Endothelial cell of umbilical vein (primary cell): Measurements from ENCODE around the gene DLGAP1. TPM values are rescaled to one million over a fixed set of nuclear protein-coding genes. Genes with fewer than 3 reads are reported as not detected.

ENCODE experiments used
- BruUV-seq: library from RNA; stranded (reverse); fragments of 400-500 nt; replicated peaks from 2 replicates; lab custom pipeline; 2021; lab: Mats Ljungman, UMichigan
- CTCF ChIA-PET: fragments of 300-600, 350-600 bp; sonication (Branson Sonifier 250); formaldehyde crosslinking; loops from one replicate; lab custom pipeline; 2021; ENCODE audit warnings: antibody characterized with exemption, inconsistent platforms; lab: Charles Lee
- POLR2A ChIA-PET: fragments of 300-600, 350-600 bp; sonication (Branson Sonifier 250); formaldehyde crosslinking; loops from one replicate; lab custom pipeline; 2021; ENCODE audit warnings: antibody characterized with exemption, inconsistent platforms; lab: Charles Lee
- DNase-seq: peaks from one replicate; pipeline ENCODE4 v3.0.0-alpha.2; 2011; ENCODE audit warnings: low read depth, low spot score
- FAIRE-seq: peaks from 2 replicates; lab custom pipeline; 2011; peaks lifted over from hg19 to GRCh38; lab: Jason Lieb, UNC
- H2AFZ ChIP-seq: 2 replicates; pipeline ENCODE4 v1.6.0; 2012; ENCODE audit warnings: low read depth, low read length, control low read depth, inconsistent platforms
- H3K27ac ChIP-seq: 2 replicates; pipeline ENCODE4 v1.5.1; 2011; ENCODE audit warnings: low read depth, mild to moderate bottlenecking, control low read depth, low read length, moderate library complexity; ENCODE audit not compliant: insufficient read depth
- H3K27me3 ChIP-seq, 2 experiments: 2 replicates each; pipeline versions ENCODE4 v1.6.0 to v1.6.1; 2011; ENCODE audit warnings: low read length in 2 of 2, mixed read lengths in 1 of 2; ENCODE audit not compliant: control insufficient read depth in 2 of 2, insufficient read depth in 2 of 2
- H3K36me3 ChIP-seq, 2 experiments: 2 replicates in 1 of 2; 3 replicates in 1 of 2; pipeline ENCODE4 v1.5.1; 2011; ENCODE audit warnings: low read length in 2 of 2, mild to moderate bottlenecking in 1 of 2, moderate library complexity in 1 of 2; ENCODE audit not compliant: control insufficient read depth in 2 of 2, insufficient read depth in 2 of 2; ENCODE audit errors: extremely low read depth in 1 of 2
- H3K4me1 ChIP-seq: 3 replicates; pipeline ENCODE4 v1.5.1; 2011; ENCODE audit warnings: mild to moderate bottlenecking, low read length; ENCODE audit not compliant: control insufficient read depth, insufficient read depth; ENCODE audit errors: extremely low read depth
- H3K4me2 ChIP-seq: 2 replicates; pipeline ENCODE4 v1.6.1; 2011; ENCODE audit warnings: low read length, control low read depth, mixed read lengths; ENCODE audit not compliant: insufficient read depth
- H3K4me3 ChIP-seq, 3 experiments: fragments of 200-600 bp in 1 of 3; sonication (generic), shearing (Covaris generic) in 1 of 3; replicated peaks in 1 of 3; 2 replicates each; pipeline ENCODE4 v1.5.1; 2011 to 2016; ENCODE audit warnings: control low read depth in 3 of 3, low read length in 3 of 3, mild to moderate bottlenecking in 2 of 3, inconsistent platforms in 1 of 3, low read depth in 1 of 3, moderate library complexity in 1 of 3; ENCODE audit not compliant: insufficient read depth in 1 of 3
- H3K79me2 ChIP-seq: 2 replicates; pipeline ENCODE4 v1.6.0; 2012; ENCODE audit warnings: low read length, inconsistent platforms; ENCODE audit not compliant: control insufficient read depth, insufficient read depth
- H3K9ac ChIP-seq: replicated peaks from 2 replicates; pipeline ENCODE3; 2011; ENCODE audit warnings: low read length, control low read depth; ENCODE audit not compliant: insufficient read depth; ENCODE audit errors: extremely low read depth
- H3K9me1 ChIP-seq: replicated peaks from 3 replicates; pipeline ENCODE4 v1.6.0; 2011; ENCODE audit warnings: mild to moderate bottlenecking, low read length; ENCODE audit not compliant: control insufficient read depth, insufficient read depth; ENCODE audit errors: extremely low read depth
- H3K9me3 ChIP-seq: replicated peaks from 2 replicates; pipeline ENCODE4 v1.5.1; 2012; ENCODE audit warnings: low read length, inconsistent platforms; ENCODE audit not compliant: control insufficient read depth, insufficient read depth
- H4K20me1 ChIP-seq: replicated peaks from 2 replicates; pipeline ENCODE3; 2011; ENCODE audit warnings: mild to moderate bottlenecking, low read length; ENCODE audit not compliant: control insufficient read depth, insufficient read depth; ENCODE audit errors: extremely low read depth
- CTCF ChIP-seq, 2 donors: IDR thresholded peaks; 1 replicate in 1 of 2; 2 replicates in 1 of 2; pipeline ENCODE4 v1.5.1; 2011; ENCODE audit warnings: low read length in 2 of 2, mild to moderate bottlenecking in 2 of 2, moderate library complexity in 2 of 2, control low read depth in 1 of 2, inconsistent platforms in 1 of 2, low read depth in 1 of 2; ENCODE audit not compliant: insufficient read depth in 1 of 2; ENCODE audit errors: extremely low read depth in 1 of 2
- EZH2 ChIP-seq: IDR thresholded peaks from 2 replicates; pipeline ENCODE4 v1.6.1; 2012; ENCODE audit warnings: borderline replicate concordance, low read depth, mild to moderate bottlenecking, moderate library complexity, low read length, inconsistent platforms; ENCODE audit not compliant: severe bottlenecking
- FOS ChIP-seq: IDR thresholded peaks from 2 replicates; pipeline ENCODE4 v1.6.1; 2011; ENCODE audit warnings: mild to moderate bottlenecking, low read length, moderate library complexity, borderline replicate concordance; ENCODE audit not compliant: insufficient read depth
- GATA2 ChIP-seq: IDR thresholded peaks from 2 replicates; pipeline ENCODE4 v1.7.0; 2011; ENCODE audit warnings: low read depth, mild to moderate bottlenecking, moderate library complexity, mixed read lengths, low read length; ENCODE audit not compliant: insufficient read length, insufficient read depth
- JUN ChIP-seq: IDR thresholded peaks from 2 replicates; pipeline ENCODE4 v1.6.1; 2011; ENCODE audit warnings: borderline replicate concordance, low read depth; ENCODE audit not compliant: insufficient read length, insufficient read depth
- MYC ChIP-seq: IDR thresholded peaks from one replicate; pipeline ENCODE4 v1.6.1; 2011; ENCODE audit warnings: mild to moderate bottlenecking, low read depth, low read length
- POLR2A ChIP-seq: IDR thresholded peaks from 2 replicates; pipeline ENCODE4 v1.6.1; 2012; ENCODE audit warnings: low read depth, mild to moderate bottlenecking, control low read depth, low read length
- POLR2AphosphoS5 ChIP-seq: IDR thresholded peaks from 2 replicates; pipeline ENCODE4 v1.6.1; 2012; ENCODE audit warnings: low read depth, mild to moderate bottlenecking, control low read depth, low read length, moderate library complexity; ENCODE audit not compliant: insufficient read depth
- dilution Hi-C: fragments of 300-500 bp; cut with MboI; formaldehyde crosslinking; loops from one replicate; pipeline ENCODE4 v1.15.0; 2019; ENCODE audit warnings: low sequenced_read_pairs; ENCODE audit not compliant: extremely low pct_ligation_motif_present
- intact Hi-C: fragments of 100-400 bp; cut with micrococcal nuclease; formaldehyde crosslinking; loops from one replicate; pipeline ENCODE4 v1.10.0; 2022
- polyA plus RNA-seq, 4 experiments: library from polyadenylated mRNA; depleted of rRNA in 3 of 4; stranded (reverse) in 3 of 4; unstranded in 1 of 4; fragments of >200 nt; gene quantifications; 2 replicates each; pipeline versions ENCODE4 v1.2.1 to v1.2.3, GENCODE V29; 2011 to 2012; ENCODE audit warnings: missing spikeins in 1 of 4
- total RNA-seq: library from RNA; stranded (reverse); gene quantifications from 2 replicates; pipeline ENCODE4 v1.2.3, GENCODE V29; 2021
- TF ChIP-seq, protein P1 (sequence below): IDR thresholded peaks from 2 replicates; pipeline ENCODE4 v1.6.1; 2011; ENCODE audit not compliant: insufficient read depth, insufficient read length

Gene DLGAP1
- total and polyA plus RNA-seq, 2 donors (not counting 3 experiments of a cell fraction or from before 2014, with no cell fraction given), result 0.04 TPM; not detected in 1

DNA sequence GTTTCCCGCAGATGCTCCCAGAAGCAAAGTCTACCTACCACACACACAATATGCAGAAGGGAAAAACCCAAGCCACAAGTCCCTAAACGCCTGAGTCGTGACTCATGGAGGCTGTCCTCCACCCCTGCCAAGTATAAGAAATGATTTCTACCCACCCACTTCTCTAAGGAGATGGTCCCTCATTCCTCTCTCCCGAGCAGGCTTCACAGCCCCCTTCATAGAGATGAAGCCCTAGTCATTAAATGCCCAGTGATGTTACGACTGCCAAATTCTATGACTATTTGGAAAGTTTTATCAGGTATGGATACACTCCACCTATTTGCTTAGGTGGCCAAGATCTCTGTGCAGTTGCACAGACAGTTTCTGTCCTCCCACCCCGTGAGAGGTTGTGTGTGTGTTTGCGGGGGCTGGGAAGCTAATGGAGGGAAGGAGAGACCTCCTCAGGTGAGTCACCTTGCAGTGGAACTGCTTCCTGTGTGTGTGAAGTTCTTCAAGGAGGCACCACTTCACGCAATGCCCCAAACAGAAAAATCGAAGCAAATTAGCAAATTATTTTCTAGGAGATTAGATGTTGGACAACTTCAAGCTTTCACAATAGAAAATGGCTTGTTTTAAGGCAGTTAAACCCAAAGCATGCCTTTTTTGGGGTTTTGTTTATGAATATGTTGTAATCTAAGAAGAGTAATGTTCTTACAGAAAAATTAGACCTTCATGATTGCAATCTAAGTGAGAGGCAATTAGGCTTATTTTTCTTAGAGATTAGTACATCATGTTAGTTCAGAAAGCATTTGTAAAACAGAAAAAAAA is 830.0 kb downstream of the DLGAP1 start:
- Histone ChIP-seq H3K9me1 (no peaks in the 10 kb centered on the region), H3K36me3 (no peaks in the 10 kb centered on the region), H3K4me2 (peak overlapping the region; percentile 64), H3K4me1 (peaks cover 31% of the 10 kb centered on the region), H3K27me3 (no peaks in the 10 kb centered on the region), H4K20me1 (no peaks in the 10 kb centered on the region), H3K27ac (peak overlapping the region; percentile 89), H3K9me3 (no peaks in the 10 kb centered on the region), H3K79me2 (no peaks in the 10 kb centered on the region), H3K4me3 (peak overlapping the region in 1 of 3 experiments; percentile 21), H2AFZ (peak overlapping the region; percentile 57), H3K9ac (peak overlapping the region; percentile 87)
- POLR2A ChIA-PET, result interaction anchor here (1.0 to 1.8 kb wide), 2 partner anchors 20 to 31 kb away, joined by 3 to 13 read pairs; no protein-coding TSS in a partner anchor
- FAIRE-seq (peak; percentile 85), DNase-seq (peak; percentile 81)
- no TSS peak for BruUV-seq
- intact Hi-C loops (loop anchor here (1.0 to 2.0 kb wide), 6 partner anchors 22 to 520 kb away; partner anchors contain the start of gene TGIF1), dilution Hi-C loops (no loop called here)
- CTCF ChIA-PET, result interaction anchor here (0.6 to 2.2 kb wide), 9 partner anchors 8 to 170 kb away, joined by 3 to 26 read pairs (median 4); no protein-coding TSS in a partner anchor
- TF ChIP-seq, protein P1, sequence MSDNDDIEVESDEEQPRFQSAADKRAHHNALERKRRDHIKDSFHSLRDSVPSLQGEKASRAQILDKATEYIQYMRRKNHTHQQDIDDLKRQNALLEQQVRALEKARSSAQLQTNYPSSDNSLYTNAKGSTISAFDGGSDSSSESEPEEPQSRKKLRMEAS, result no peak
- TF ChIP-seq FOS, result peak; percentile 72
- TF ChIP-seq CTCF (IDR thresholded peaks at IDR 0.05; ENCODE audit: extremely low read depth in 1 of 2, insufficient read depth in 1 of 2, low read depth in 1 of 2, low read length in 2 of 2), result no peak
- no peak for TF ChIP-seq EZH2
- TF ChIP-seq GATA2, result peak; percentile 7
- TF ChIP-seq MYC, result no peak
- TF ChIP-seq POLR2AphosphoS5, result no peak
- TF ChIP-seq POLR2A, result no peak
- TF ChIP-seq JUN, result peak; percentile 47
